Dermis microvascular lymphatic vessel endothelial cell (primary cell): ENCODE results near the gene NOC3L. TPM values are rescaled to one million over a fixed set of nuclear protein-coding genes. Genes with fewer than 3 reads are reported as not detected.

ENCODE experiments used
- DNase-seq, 2 donors: peaks; one replicate each; pipeline versions ENCODE4 v3.0.0 to v3.0.0-alpha.2; 2010; ENCODE audit warnings: low read depth in 2 of 2
- total RNA-seq: library from RNA; depleted of rRNA; stranded (reverse); fragments of >200 nt; gene quantifications from 2 replicates; pipeline ENCODE4 v1.2.1, GENCODE V29; 2014

Gene NOC3L
- total RNA-seq, 1 donor from 2014 or later: 16.3 TPM

GRCh38 chr10:94308866-94309265 lies 53.9 kb downstream of the NOC3L start:
- peak in 1 of 2 donors; percentile 85 for DNase-seq

GRCh38 chr10:94307046-94307615 lies 55.6 kb downstream of the NOC3L start:
- DNase-seq: peak; percentile 58 to 79

- no peak for DNase-seq
Observed at GRCh38 chr10:94303929-94304328, 58.8 kb downstream of the NOC3L start.

GRCh38 chr10:94300042-94300441 lies 62.7 kb downstream of the NOC3L start:
- no peak for DNase-seq

GRCh38 chr10:94299417-94299816 lies 63.3 kb downstream of the NOC3L start:
- no peak for DNase-seq

- DNase-seq: no peak
Observed at GRCh38 chr10:94294168-94294567, 68.6 kb downstream of the NOC3L start.

- peak in 1 of 2 donors; percentile 56 for DNase-seq
Observed at GRCh38 chr10:94293354-94293753, 69.4 kb downstream of the NOC3L start.

- DNase-seq: peak; percentile 68 to 70
Observed at GRCh38 chr10:94292434-94293090, 70.2 kb downstream of the NOC3L start.

GRCh38 chr10:94288361-94289101 lies 74.2 kb downstream of the NOC3L start:
- no peak for DNase-seq

- peak; percentile 84 to 92 for DNase-seq
Observed at GRCh38 chr10:94287336-94287735, 75.4 kb downstream of the NOC3L start.

- DNase-seq: peak in 1 of 2 donors; percentile 12
Observed at GRCh38 chr10:94286901-94287300, 75.8 kb downstream of the NOC3L start.

GRCh38 chr10:94285271-94285670 lies 77.5 kb downstream of the NOC3L start:
- DNase-seq: no peak

Other genes starting within 250 kb of the NOC3L start
- 12.7 and 21.4 TPM in 2 replicates for gene TBC1D12, start 39.6 kb upstream of the NOC3L start, total RNA-seq
- gene HELLS, start 182.8 kb upstream of the NOC3L start, total RNA-seq: 14.4 and 25.2 TPM in 2 replicates